Heart left ventricle (tissue), 13 donors: ENCODE data around the gene SNX2.

Experiments
- POLR2A ChIP-seq, 2 donors: fragments of 450-650 bp; IDR thresholded peaks; one replicate each; pipeline ENCODE4 v1.6.1; 2017; ENCODE audit warnings: antibody characterized with exemption in 2 of 2, mild to moderate bottlenecking in 2 of 2, moderate library complexity in 2 of 2
- TF ChIP-seq, protein P1 (sequence below), 12 donors: fragments of 200-600 bp; sonication (generic) in 4 of 12; IDR thresholded peaks; one replicate each; pipeline versions ENCODE4 v1.5.0 to v1.8.0; 2018 to 2022; ENCODE audit warnings: antibody characterized with exemption in 12 of 12, mild to moderate bottlenecking in 5 of 12
- donor health status: ischemic (EF 13 %, LVEDD 7.1; RV severe dilation, severe dysfunction).
- donor health status: DM: no; HTN: yes; CAD: no.
- donor health status: DM: no; HTN: no; CAD: no.
- donor health status: ischemic (EF 25% LVEDD 6.9; RV normal size, moderate dysfunction).
- donor health status: ischemic (EF 25% LVEDD 5.7; RV mildly dilated, moderate dysfunction).
- donor health status: ischemic (EF 35%, LVEDD 5.7; RV mildly dilated, moderate dysfunction).
- donor health status: nonischemic (EF 11% LVEDD 7.7; RV severe dilation, severe dysfunction).
- donor health status: DM: yes; HTN: yes; CAD: no.
- donor health status: PGD.
- donor health status: ischemic (EF 29% LVEDD 5.4; RV normal size, mild dysfunction).
- donor health status: nonischemic (EF 23%, LVEDD 6.1; RV moderate dilation, normal function).

DNA sequence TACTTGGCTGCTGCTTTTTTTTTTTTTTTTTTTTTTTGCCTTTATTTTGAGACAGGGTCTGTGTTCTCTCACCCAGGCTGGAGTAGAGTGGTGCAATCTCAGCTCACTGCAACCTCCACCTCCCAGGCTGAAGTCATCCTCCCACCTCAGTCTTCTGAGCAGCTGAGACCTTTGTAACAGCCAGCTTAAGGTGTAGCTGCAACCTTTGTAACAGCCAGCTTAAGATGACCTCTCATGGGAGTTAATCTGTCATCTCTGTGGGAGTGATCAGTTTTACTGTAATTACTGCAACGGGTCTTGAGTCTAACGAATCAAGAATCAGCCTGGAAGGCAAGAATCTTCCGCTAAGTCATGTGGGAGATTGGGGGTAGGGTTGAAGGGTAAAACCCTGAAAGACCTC, 31.6 kb upstream of the SNX2 start:
- TF ChIP-seq POLR2A (IDR thresholded peaks at IDR 0.05), result no peak
- TF ChIP-seq, protein P1, sequence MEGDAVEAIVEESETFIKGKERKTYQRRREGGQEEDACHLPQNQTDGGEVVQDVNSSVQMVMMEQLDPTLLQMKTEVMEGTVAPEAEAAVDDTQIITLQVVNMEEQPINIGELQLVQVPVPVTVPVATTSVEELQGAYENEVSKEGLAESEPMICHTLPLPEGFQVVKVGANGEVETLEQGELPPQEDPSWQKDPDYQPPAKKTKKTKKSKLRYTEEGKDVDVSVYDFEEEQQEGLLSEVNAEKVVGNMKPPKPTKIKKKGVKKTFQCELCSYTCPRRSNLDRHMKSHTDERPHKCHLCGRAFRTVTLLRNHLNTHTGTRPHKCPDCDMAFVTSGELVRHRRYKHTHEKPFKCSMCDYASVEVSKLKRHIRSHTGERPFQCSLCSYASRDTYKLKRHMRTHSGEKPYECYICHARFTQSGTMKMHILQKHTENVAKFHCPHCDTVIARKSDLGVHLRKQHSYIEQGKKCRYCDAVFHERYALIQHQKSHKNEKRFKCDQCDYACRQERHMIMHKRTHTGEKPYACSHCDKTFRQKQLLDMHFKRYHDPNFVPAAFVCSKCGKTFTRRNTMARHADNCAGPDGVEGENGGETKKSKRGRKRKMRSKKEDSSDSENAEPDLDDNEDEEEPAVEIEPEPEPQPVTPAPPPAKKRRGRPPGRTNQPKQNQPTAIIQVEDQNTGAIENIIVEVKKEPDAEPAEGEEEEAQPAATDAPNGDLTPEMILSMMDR (IDR thresholded peaks at IDR 0.05), result no peak
